Body of pancreas (tissue), 4 donors: ENCODE results near the gene SIX5.

ENCODE experiments used
- CTCF ChIP-seq, 7 experiments: fragments of 450-650 bp in 4 of 7; fragments of 200-600 bp in 3 of 7; sonication (generic) in 3 of 7; IDR thresholded peaks; one replicate each; pipeline ENCODE4 v1.5.1; 2016 to 2019; ENCODE audit warnings: antibody characterized with exemption in 7 of 7
- POLR2A ChIP-seq, 3 donors: fragments of 450-650 bp; IDR thresholded peaks; one replicate each; pipeline ENCODE4 v1.6.1; 2016; ENCODE audit warnings: antibody characterized with exemption in 3 of 3, mild to moderate bottlenecking in 2 of 3

DNA sequence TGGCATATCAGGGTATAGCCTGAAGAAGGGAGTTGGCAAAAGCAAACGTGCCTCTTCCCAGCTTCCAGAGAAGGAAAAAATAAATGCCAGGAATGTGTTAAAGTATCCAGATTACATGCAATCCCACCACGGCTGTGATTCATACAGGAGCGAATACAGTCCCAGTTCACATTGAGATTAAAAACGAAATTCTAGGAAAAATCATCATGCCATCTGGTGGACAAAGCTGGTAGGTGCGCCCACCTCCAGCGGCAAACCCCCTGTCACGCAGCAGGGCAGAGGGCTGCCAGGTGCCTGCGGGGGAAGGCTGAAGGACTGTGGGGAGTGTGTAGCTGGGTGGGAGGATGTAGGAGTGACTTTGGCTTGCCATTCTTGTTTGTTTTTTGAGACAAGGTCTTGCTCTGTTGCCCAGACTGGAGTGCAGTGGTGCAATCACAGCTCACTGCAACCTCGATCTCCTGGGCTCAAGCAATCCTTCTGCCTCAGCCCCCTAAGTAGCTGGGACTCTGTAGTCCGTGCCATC, 30.0 kb upstream of the SIX5 start:
- TF ChIP-seq POLR2A (IDR thresholded peaks at IDR 0.05) = no peak
- peak; percentile 76 to 89 (median 83) for TF ChIP-seq CTCF (IDR thresholded peaks at IDR 0.05)
